ENCODE data around the gene ERBB2. TPM values are rescaled to one million over a fixed set of nuclear protein-coding genes. Genes with fewer than 3 reads are reported as not detected.
A peak's percentile ranks its signal among the peaks of the same experiment; 100 is the strongest.

Gene ERBB2
- total and polyA plus RNA-seq, 10 of the 15 experiments (the other 5 are each of a cell fraction or from before 2014, with no cell fraction given): 0.39 to 7.0 (median 4.3) TPM

DNA sequence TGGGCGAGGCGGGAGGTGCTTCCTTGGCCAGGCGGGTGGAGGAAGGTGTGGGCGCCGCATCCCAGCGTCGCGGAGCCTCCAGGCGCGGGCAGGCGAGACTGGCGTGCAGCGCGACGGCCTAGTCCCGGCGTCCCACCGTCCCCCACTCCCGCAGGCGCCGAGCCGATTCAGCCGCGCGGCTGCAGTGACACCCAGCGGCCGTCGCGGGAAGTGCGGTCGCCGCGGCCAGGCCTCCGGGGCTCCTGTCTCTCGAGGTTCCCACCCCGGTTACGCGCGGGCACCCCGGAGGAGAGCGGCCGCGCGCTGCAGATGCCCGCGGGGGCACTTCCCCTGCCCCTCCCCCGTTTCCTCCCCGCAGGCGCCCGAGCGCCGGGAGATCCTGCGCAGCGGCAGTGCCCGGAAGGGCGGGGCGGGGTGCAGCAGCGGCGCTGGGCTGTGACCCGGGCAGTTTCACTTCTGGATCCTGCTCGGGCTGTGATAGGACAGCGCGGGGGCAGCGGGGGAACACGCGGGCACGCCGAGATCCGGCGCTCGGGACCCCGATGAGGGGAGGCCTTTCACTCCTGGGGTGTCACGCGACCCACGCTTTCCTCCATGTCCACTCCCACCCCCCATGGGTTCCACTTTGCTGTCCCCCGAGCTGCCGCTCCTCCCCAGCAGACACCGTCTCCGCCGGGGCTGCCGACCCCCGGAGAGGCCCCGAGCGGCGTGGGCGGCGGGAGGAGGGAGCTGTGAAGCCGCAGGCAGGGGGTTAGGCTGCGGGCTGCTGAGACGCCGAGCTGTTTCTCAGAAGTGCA, 54.5 kb downstream of the ERBB2 start (continued):
- TF ChIP-seq POLR2AphosphoS2 (IDR thresholded peaks at IDR 0.05; ENCODE audit: low read depth, low read length) (peak; percentile 51), SPI1 (IDR thresholded peaks at IDR 0.05; ENCODE audit: borderline replicate concordance, insufficient read depth, low read depth, low read length) (peak; percentile 78), RAD21 (IDR thresholded peaks at IDR 0.05; ENCODE audit: insufficient read depth, low read depth, low read length) (peak; percentile 80), GABPA (IDR thresholded peaks at IDR 0.05; ENCODE audit: low read depth) (no peak), STAT1 (conservative IDR thresholded peaks at IDR 0.05) (0 out of 2 replicates have a peak, but pooled peaks have one; percentile 13), HDGF (IDR thresholded peaks at IDR 0.05) (peak; percentile 93), FOS (IDR thresholded peaks at IDR 0.05; ENCODE audit: borderline replicate concordance, extremely low read depth, insufficient read length) (no peak), PAX8 (IDR thresholded peaks at IDR 0.05) (no peak), MYC (IDR thresholded peaks at IDR 0.05; ENCODE audit: insufficient read depth, insufficient read length, insufficient replicate concordance, low read length, severe bottlenecking) (peak; percentile 12), ETV6 (conservative IDR thresholded peaks at IDR 0.05 in 1 of 2, IDR thresholded peaks at IDR 0.05 in 1 of 2; ENCODE audit: borderline replicate concordance in 1 of 2, low read depth in 1 of 2) (peak in 1 of 2 experiments; percentile 94; a peak in 2 of 4 replicates), YY1 (IDR thresholded peaks at IDR 0.05; ENCODE audit: low read depth, low read length) (peak; percentile 48), MXI1 (IDR thresholded peaks at IDR 0.05; ENCODE audit: low read depth, low read length) (no peak; the same call in 1 of the 2 replicates), ZBED1 (IDR thresholded peaks at IDR 0.05; ENCODE audit: borderline replicate concordance) (peak; percentile 57; the same call in 1 of the 2 replicates), CHD1 (IDR thresholded peaks at IDR 0.05; ENCODE audit: low read depth, low read length) (0 out of 2 replicates have a peak, but pooled peaks have one; percentile 58), NRF1 (conservative IDR thresholded peaks at IDR 0.05; ENCODE audit: low read depth, low read length) (peak; percentile 48)
- TF ChIP-seq, protein P1, sequence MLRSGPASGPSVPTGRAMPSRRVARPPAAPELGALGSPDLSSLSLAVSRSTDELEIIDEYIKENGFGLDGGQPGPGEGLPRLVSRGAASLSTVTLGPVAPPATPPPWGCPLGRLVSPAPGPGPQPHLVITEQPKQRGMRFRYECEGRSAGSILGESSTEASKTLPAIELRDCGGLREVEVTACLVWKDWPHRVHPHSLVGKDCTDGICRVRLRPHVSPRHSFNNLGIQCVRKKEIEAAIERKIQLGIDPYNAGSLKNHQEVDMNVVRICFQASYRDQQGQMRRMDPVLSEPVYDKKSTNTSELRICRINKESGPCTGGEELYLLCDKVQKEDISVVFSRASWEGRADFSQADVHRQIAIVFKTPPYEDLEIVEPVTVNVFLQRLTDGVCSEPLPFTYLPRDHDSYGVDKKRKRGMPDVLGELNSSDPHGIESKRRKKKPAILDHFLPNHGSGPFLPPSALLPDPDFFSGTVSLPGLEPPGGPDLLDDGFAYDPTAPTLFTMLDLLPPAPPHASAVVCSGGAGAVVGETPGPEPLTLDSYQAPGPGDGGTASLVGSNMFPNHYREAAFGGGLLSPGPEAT (IDR thresholded peaks at IDR 0.05; ENCODE audit: low read depth): peak; percentile 85
- TF ChIP-seq, protein P2, sequence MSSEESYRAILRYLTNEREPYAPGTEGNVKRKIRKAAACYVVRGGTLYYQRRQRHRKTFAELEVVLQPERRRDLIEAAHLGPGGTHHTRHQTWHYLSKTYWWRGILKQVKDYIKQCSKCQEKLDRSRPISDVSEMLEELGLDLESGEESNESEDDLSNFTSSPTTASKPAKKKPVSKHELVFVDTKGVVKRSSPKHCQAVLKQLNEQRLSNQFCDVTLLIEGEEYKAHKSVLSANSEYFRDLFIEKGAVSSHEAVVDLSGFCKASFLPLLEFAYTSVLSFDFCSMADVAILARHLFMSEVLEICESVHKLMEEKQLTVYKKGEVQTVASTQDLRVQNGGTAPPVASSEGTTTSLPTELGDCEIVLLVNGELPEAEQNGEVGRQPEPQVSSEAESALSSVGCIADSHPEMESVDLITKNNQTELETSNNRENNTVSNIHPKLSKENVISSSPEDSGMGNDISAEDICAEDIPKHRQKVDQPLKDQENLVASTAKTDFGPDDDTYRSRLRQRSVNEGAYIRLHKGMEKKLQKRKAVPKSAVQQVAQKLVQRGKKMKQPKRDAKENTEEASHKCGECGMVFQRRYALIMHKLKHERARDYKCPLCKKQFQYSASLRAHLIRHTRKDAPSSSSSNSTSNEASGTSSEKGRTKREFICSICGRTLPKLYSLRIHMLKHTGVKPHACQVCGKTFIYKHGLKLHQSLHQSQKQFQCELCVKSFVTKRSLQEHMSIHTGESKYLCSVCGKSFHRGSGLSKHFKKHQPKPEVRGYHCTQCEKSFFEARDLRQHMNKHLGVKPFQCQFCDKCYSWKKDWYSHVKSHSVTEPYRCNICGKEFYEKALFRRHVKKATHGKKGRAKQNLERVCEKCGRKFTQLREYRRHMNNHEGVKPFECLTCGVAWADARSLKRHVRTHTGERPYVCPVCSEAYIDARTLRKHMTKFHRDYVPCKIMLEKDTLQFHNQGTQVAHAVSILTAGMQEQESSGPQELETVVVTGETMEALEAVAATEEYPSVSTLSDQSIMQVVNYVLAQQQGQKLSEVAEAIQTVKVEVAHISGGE (CRISPR knock-in tag; IDR thresholded peaks at IDR 0.05): no peak
- TF ChIP-seq, protein P3, sequence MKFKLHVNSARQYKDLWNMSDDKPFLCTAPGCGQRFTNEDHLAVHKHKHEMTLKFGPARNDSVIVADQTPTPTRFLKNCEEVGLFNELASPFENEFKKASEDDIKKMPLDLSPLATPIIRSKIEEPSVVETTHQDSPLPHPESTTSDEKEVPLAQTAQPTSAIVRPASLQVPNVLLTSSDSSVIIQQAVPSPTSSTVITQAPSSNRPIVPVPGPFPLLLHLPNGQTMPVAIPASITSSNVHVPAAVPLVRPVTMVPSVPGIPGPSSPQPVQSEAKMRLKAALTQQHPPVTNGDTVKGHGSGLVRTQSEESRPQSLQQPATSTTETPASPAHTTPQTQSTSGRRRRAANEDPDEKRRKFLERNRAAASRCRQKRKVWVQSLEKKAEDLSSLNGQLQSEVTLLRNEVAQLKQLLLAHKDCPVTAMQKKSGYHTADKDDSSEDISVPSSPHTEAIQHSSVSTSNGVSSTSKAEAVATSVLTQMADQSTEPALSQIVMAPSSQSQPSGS (IDR thresholded peaks at IDR 0.05; ENCODE audit: low read length): peak; percentile 65; the same call in 1 of the 2 replicates
- TF ChIP-seq, protein P4, sequence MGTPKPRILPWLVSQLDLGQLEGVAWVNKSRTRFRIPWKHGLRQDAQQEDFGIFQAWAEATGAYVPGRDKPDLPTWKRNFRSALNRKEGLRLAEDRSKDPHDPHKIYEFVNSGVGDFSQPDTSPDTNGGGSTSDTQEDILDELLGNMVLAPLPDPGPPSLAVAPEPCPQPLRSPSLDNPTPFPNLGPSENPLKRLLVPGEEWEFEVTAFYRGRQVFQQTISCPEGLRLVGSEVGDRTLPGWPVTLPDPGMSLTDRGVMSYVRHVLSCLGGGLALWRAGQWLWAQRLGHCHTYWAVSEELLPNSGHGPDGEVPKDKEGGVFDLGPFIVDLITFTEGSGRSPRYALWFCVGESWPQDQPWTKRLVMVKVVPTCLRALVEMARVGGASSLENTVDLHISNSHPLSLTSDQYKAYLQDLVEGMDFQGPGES (IDR thresholded peaks at IDR 0.05): no peak
- TF ChIP-seq, protein P5, sequence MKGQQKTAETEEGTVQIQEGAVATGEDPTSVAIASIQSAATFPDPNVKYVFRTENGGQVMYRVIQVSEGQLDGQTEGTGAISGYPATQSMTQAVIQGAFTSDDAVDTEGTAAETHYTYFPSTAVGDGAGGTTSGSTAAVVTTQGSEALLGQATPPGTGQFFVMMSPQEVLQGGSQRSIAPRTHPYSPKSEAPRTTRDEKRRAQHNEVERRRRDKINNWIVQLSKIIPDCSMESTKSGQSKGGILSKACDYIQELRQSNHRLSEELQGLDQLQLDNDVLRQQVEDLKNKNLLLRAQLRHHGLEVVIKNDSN (IDR thresholded peaks at IDR 0.05; ENCODE audit: borderline replicate concordance, extremely low read length, insufficient read depth, low read depth, low read length): no peak
